ENCODE measurements around the gene VSIR. TPM values are rescaled to one million over a fixed set of nuclear protein-coding genes. Genes with fewer than 3 reads are reported as not detected.

VSIR gene
- total and polyA plus RNA-seq, 9 donors: 19.9 to 94.1 (median 57.2) TPM

DNA sequence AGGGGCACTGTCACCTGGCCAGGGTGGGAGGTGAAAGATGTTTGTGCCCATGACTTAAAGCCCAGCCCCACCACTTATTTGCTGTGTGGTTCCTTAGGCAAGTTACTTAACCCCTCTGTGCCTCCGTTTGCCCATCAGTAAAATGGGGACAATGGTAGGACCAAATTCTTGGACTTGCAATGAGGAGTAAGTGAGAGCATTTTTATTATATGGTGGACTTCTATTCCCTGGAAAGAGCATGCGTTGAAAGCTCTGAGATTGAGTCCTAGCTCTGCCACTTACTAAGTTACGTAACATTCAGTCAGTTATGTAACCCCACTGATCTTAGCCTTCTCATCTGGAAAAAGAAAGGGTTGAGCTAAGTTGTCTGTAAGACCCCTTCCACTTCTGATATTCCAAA is 18.8 kb downstream of the VSIR start:
- Histone ChIP-seq H3K4me3 (no peak overlapping the region), H3K4me1 (ENCODE audit: insufficient read depth) (no peaks in the 10 kb centered on the region), H3K9me3 (no peaks in the 10 kb centered on the region), H3K27me3 (no peaks in the 10 kb centered on the region), H3K36me3 (no peaks in the 10 kb centered on the region), H3K27ac (no peak overlapping the region)
- TF ChIP-seq EP300 (IDR thresholded peaks at IDR 0.05) (no peak), POLR2A (IDR thresholded peaks at IDR 0.05) (no peak), CTCF (IDR thresholded peaks at IDR 0.05) (no peak)
- intact Hi-C loops (cut with DNase I): no loop called here
- 93 to 97% (median 96%) methylated on average over 3 of the region's 3 CpGs for WGBS, 3 donors
- no peak for DNase-seq

DNA sequence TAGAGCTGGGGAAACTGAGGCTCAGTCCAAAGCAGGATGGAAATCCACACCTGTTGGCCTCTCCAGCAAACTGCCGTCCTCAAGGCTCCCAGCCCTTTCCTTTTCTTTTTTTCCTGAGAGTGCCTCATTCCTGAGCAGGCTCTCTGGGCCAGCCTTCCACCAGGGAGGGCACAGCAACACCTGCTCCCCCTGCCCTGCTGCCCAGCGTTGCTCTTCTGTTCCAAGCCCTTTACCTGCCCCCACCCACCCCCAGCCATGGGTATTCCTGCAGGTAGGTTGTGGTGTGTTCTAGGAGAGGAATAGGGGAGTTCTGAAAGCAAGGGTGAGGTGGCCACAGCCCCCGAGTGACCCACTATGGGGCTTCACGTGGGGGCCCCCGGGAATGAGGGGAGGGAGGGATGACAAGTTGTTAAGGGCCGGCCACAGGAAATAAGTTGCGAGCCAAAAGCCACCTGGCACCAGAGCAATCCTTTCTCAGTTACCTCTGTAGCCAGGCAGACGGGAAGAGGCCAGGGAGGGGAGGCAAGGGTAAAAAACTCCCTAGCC is 19.3 kb downstream of the VSIR start:
- TF ChIP-seq POLR2A (IDR thresholded peaks at IDR 0.05) (no peak), CTCF (IDR thresholded peaks at IDR 0.05) (no peak), EP300 (IDR thresholded peaks at IDR 0.05) (no peak)
- Histone ChIP-seq H3K4me1 (ENCODE audit: insufficient read depth) (peaks cover 2% of the 10 kb centered on the region), H3K27me3 (no peaks in the 10 kb centered on the region), H3K4me3 (no peak overlapping the region), H3K27ac (no peak overlapping the region), H3K36me3 (no peaks in the 10 kb centered on the region), H3K9me3 (no peaks in the 10 kb centered on the region)
- 56 to 67% (median 66%) methylated on average over 8 of the region's 8 CpGs for WGBS, 3 donors
- peak in 1 of 5 donors; percentile 24 for DNase-seq
- intact Hi-C loops (cut with DNase I): no loop called here

DNA sequence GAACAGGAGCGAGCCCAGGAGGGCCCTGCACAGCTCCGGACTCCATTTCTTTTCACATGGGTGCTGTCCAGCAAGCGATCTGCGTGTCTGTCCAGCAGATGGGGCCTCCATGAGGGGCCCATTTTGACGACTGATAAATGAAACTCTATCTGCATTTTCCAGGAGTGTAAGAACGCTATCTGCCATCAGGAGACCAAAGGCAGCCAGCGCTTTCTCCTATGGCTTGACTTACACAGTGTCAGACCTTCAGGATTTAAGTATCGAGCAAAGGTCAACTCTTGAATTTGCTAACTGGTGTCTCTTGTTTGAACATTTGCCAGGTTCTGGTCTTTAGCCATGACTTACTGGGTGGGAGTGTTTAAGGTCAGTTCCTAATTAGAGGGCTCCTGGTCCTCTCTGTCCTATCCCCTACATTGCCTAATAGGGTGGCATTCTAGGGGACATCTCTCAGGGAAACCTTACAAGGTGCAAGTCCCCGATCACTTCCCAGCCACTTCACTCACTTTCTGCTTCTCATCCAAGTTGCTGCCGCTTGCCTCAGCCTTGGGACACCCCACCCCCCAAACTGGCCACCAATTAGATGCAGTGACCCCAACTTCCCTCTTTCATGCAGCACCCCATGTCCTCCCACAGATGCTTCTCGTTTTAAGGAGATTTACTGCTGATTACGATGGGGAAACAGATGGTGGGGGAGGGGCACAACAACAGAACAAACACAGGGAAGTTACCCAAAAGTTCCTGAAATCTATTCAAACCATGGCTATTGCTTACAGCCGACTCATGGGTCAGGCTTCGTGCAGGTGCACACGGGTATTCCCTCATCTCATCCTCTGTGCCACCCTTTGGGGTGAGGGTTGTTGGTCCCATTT is 20.0 kb downstream of the VSIR start:
- DNase-seq: peak in 1 of 5 donors; percentile 21
- no peaks in the 10 kb centered on the region for H3K36me3 ChIP-seq
- no peaks in the 10 kb centered on the region for H3K27me3 ChIP-seq
- no peaks in the 10 kb centered on the region for H3K9me3 ChIP-seq
- no peak overlapping the region for H3K27ac ChIP-seq
- no peak overlapping the region for H3K4me3 ChIP-seq
- intact Hi-C loops (cut with DNase I): no loop called here
- peaks cover 9% of the 10 kb centered on the region for H3K4me1 ChIP-seq (ENCODE audit: insufficient read depth)
- no peak for TF ChIP-seq POLR2A (IDR thresholded peaks at IDR 0.05)
- no peak for TF ChIP-seq EP300 (IDR thresholded peaks at IDR 0.05)
- no peak for TF ChIP-seq CTCF (IDR thresholded peaks at IDR 0.05)
- WGBS, 3 donors: 80 to 82% (median 80%) methylated on average over 15 of the region's 15 CpGs

DNA sequence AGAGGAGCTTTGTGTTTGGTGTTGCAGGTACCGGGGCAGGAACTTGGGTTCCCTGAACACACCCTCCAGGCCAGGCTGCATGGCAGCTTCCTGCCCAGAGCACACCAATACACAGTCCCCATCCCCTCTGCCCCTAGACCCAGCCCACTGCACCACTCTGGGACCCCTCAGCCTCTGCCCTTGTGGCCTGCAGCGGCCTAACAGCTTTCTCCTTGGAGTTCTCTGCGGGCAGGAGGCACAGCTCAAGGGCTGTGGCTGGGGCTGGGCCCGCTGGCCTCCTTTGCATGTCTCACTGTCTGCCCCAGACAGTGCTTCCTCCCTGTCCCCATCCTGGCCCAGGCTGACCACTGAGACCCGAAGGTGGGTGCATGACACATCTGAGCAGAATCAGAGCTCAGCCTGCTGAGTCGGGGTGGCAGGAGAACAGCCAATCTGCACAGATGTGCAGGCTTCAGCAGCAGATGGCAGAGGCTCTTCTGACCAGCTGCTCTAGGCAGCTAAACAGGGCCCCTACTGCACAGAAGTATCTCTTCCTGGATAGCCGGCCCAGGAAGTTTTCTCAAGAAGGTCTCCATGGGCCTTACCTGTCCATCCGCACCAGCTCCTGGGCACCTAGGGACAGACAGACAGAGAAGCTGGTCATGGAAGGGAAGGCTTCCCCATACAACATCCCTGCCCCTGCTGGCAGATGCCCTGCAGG is 20.8 kb downstream of the VSIR start:
- H3K27me3 ChIP-seq: no peaks in the 10 kb centered on the region
- no peaks in the 10 kb centered on the region for H3K9me3 ChIP-seq
- no peak for TF ChIP-seq POLR2A (IDR thresholded peaks at IDR 0.05)
- TF ChIP-seq EP300 (IDR thresholded peaks at IDR 0.05): no peak
- no peak for TF ChIP-seq CTCF (IDR thresholded peaks at IDR 0.05)
- no peak overlapping the region for H3K4me3 ChIP-seq
- no peaks in the 10 kb centered on the region for H3K36me3 ChIP-seq
- 74 to 84% (median 77%) methylated on average over 7 to 8 of the region's 8 CpGs for WGBS, 3 donors
- DNase-seq: no peak
- peaks cover 15% of the 10 kb centered on the region for H3K4me1 ChIP-seq (ENCODE audit: insufficient read depth)
- intact Hi-C loops (cut with DNase I): no loop called here
- no peak overlapping the region for H3K27ac ChIP-seq
